Left renal cortex interstitium (tissue), 4 donors: ENCODE results near the gene CCZ1. TPM values are rescaled to one million over a fixed set of nuclear protein-coding genes. Genes with fewer than 3 reads are reported as not detected.
"Not testable (repeated sequence)": the region's sequence is repeated elsewhere in the genome, so short reads cannot be mapped to it uniquely, and the experiment has no call there.

Experiments
- DNase-seq, 4 donors: peaks; one replicate each; pipeline ENCODE4 v3.0.0-alpha.2; 2013; ENCODE audit warnings: low read depth in 4 of 4, low spot score in 2 of 4, missing footprints in 1 of 4
- polyA plus RNA-seq, 4 donors: library from polyadenylated mRNA; unstranded; fragments of 120-200 nt; gene quantifications; one replicate each; pipeline ENCODE4 v1.2.1, GENCODE V29; 2013; ENCODE audit not compliant: insufficient read length in 4 of 4

Gene CCZ1
- polyA plus RNA-seq, result 10 to 100 TPM; 78.9 to 96.3 (median 89.3) TPM

DNA sequence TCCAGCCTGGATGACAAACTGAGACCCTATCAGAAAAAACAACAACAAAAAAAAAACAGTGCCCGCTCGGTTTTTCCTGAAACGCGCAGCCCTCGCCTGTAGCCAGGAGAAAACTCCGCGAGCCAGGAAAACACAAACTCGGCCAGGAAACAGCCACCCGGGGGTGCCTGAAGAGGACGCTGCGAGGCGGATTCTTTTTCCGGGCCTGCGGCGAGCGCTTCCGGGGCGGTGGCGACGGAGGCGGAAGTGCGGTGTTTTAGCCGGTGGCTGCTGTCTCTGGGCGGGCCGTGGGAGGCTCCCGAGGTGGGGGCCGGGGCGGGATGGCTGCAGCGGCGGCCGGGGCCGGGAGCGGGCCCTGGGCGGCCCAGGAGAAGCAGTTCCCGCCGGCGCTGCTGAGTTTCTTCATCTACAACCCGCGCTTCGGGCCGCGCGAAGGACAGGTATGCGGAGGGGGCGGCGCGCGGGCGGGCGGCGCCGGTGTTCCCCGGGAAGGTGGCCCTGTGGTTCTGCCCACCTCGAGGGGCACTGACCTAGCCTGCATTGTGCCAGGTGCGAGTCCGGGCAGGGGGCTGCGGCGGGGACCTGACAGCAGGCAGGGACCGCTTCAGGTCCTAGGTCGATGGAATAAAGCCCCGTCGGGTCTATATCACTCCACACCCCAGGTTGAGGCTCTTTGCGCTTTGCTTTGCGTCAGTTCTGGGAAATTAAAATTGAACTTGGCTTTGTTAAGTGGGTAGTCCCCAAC lies at the start of gene CCZ1:
TSS of gene CCZ1 (plus strand) at position 254 of the 745 bp plus-strand sequence. CDS start at position 321, 67 bp downstream.
- peak in 3 of 4 donors; percentile 3 to 48 (median 13) for DNase-seq

DNA sequence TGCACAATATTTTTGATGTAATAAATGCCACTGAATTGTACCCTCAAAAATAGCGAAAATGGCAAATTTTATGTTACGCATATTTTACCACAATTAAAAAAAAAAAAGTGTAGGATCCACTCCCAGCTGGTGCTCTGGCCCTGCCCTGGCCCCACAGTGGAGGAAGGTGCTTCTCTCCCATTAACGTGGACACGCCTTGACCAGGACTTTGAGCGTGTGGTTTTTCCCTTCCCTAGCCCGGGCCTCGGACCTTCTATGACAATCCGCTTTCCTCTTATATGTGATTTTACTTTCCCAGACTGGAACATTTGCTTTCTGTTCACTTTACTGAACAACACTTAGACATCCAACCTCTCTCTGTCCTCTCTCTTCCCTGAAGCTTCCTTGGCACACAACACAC lies 47.6 kb upstream of the CCZ1 start:
- no peak for DNase-seq

DNA sequence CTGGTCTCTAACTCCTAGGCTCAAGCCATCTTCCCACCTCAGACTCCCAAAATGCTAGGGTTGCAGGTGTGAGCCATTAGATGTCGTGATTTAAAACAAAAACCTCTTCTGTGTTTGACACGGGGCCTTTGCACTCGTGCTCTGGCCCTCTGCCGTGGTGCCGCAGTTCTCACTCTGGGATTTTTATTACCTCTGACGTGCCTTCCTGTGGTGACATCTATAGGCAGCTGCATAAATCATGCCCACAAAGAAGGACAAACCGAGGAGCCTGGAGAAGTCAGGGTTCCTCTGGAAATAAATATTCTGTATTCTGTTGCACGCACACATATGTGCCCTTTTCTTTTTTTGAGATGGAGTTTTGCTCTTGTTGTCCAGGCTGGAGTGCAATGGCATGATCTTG lies 43.8 kb upstream of the CCZ1 start:
- no peak for DNase-seq

DNA sequence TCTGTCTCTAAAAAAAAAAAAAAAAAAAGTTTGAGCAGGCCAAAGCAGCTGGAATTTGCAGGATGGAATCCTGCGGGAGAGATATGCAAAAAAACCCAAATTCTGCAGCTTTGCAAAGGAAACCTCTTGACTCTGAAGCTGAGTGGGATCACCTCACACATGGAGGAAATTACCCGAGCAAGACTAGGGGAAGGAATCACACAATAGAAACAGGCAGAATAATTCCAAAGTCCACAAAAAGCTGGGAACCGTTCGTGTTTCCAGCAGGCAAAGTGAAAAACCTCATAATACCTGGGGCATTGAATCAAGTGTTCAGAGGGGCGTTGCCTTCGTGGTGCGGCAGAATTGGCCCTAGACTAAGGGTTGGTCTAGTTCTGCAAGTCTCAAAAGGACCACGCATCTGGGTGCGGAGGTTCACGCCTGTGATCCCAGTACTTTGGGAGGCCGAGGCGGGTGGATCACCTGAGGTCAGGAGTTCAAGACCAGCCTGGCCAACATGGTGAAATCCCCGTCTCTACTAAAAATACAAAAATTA lies 41.4 kb upstream of the CCZ1 start:
- not testable (repeated sequence) for DNase-seq

DNA sequence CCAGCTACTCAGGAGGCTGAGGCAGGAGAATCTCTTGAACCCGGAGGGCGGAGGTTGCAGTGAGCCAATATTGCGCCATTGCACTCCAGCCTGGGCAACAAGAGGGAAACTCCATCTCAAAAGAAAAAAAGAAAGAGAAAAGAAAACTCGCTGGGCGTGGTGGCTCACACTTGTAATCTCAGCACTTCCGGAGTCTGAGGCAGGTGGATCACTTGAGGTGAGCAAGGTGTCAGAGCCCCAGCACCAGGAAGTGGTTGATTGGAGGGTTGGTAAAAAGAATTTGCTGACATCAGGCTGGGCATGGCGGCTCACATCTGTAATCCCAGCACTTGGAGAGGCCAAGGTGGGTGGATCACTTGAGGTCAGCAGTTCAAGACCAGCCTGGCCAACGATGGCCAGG lies 40.0 kb upstream of the CCZ1 start:
- DNase-seq, result not testable (repeated sequence)

DNA sequence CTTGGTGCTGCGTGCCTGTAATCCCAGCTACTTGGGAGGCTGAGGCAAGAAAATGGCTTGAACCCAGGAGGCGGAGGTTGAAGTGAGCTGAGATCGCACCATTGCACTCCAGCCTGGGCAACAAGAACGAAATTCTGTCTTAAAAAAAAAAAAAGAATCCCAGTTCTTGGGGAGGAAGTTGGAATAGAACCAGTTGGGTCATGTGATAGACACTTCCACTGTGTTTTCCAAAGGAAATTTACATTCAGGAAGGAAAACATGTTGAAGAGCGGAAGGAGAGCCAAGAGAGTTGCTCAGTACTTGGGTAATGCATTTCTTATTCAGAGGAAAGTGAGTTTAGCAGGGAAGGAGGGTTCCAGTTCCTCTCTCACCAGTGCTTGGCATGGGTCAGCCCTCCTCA lies 37.3 kb upstream of the CCZ1 start:
- not testable (repeated sequence) for DNase-seq

DNA sequence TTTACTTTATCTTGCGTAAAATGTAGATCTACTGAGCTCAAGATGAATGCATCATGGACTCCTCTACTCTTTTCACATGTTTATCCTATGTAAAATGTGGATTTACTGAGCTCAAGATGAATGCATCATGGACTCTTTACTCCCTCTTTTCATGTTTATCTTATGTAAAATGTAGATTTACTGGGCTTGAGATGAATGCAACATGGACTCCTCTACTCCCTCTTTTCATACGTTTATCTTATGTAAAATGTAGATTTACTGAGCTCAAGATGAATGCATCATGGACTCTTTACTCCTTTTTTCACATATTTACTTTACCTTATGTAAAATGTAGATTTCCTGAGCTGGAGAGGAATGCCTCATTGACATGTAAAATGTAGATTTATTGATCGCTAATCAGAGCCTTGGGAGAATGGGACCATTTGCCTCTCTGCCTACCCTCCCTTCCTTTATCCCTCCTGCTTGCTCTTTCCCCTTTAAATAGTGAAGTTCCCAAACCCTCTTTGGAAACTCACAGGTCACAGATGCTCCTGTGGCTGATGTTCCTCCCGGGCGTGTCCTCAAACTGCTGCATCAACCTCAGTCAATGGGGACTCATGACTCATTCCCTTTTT lies 35.7 kb upstream of the CCZ1 start:
- not testable (repeated sequence) for DNase-seq

DNA sequence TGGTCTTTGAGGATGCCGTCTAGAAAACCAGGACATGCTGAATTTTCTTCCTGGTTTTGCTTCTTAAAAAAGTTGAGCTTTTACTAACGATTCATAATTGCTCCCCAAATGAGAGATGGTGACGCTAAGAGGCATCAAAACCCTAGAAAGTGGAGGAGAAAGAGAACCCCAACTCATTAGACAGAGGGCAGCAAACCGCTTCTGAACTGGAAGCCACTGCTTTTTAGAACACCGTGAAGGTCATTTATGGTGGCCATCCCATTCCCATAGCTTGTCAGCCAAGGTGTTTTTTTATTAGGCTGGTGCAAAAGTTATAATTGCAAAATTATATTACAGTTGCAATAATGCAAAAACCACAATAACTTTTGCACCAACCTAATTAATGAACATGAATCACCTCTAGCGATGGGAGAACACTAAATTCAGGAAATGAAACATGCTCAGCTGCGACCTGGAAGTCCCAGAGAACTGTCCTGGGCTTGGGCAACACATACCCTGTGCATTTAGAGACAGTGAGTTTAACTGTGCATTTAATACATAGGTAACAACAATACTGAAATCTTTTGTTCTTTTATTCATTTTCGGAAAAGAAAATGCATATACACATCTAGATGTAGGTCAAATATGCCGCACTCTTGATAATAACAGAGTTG lies 33.1 kb upstream of the CCZ1 start:
- not testable (repeated sequence) for DNase-seq

DNA sequence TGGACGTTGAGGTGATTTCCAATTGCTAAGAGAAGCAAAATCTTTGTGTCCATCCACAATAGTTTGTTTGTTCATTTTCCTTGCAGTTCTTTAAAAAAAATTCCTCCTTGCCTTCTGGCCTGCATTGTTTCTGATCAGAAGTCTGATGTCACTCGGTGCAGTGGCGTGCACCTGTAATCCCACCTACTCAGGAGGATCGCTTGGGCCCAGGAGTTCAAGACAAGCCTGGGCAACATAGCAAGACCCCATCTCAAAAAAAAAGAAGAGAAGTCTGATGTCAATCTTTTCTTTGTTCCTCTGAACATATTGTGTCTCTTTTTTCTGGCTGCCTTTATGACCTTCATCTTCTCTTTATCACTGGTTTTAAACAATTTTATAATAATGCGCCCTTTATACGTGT lies 31.5 kb upstream of the CCZ1 start:
- DNase-seq, result no peak

DNA sequence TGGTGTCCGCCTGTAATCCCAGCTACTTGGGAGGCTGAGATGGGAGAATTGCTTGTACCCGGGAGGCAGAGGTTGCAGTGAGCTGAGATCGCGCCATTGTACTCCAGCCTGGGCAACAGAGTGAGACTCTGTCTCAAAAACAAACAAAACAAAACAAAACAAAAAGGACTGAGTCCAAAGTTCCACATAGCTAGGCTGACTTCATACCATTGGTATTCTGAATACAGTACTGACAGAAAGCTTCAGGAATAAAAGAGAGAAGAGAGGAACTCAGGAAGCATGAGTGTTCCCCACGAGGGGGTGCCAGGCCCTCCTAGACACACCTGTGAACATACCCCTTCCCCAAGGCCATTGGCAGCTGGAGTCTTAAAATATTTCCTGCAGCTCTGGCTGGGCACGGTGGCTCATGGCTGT lies 29.6 kb upstream of the CCZ1 start:
- not testable (repeated sequence) for DNase-seq

DNA sequence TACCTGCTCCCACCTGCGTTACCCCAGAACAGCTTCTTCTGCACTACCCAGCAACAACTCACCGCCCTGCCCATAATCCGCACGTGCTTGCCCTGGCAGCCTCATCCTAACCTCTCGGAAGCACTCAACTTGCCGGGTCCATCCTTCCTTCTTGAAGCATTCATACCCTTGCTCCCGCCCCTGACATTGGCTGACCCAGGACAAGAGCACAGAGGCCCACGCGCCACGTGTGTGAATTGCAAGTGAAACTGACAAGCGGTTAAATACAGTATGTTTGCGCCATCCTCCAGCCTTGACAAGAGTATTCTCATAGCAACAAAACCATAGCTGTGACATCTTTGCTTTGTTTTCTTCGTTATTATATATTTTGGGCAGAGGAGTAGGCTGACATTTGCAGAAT lies 28.8 kb upstream of the CCZ1 start:
- DNase-seq, result no peak

DNA sequence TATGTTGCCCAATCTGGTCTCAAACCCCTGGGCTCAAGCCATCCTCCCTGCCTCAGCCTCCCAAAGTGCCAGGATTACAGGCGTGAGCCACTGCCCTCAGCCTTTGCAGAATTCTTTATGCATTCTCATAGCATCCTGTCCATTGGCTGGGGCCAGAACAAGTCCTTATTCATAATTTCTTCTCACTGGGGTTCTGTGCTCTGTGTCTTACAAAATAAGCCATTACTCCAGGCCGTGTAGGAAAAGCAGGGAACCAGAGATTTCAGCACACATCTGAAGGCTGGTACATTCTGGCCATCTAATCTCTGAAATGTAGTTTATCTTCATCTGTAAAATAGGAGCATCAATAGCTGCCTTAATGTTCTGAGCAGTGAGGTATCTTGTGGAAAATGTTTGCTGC lies 28.2 kb upstream of the CCZ1 start:
- DNase-seq, result no peak

DNA sequence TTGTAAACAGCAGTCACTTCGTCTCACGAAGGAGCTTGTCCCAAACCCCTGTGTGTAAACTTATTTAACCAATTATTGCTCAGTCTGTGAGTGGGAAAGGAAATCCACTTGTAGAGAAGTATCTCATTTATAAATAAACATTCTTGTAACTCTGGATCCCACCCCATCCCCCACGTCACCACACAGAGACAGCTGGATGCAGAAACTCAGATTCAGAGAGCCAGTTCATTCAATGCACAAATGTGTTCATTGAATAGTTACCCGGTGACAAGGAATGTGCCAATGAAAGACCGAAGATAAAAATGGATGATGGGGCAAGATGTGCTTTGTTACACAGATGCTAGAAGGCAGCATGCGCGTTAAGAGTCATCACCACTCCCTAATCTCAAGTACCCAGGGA lies 26.2 kb upstream of the CCZ1 start:
- DNase-seq, result no peak

DNA sequence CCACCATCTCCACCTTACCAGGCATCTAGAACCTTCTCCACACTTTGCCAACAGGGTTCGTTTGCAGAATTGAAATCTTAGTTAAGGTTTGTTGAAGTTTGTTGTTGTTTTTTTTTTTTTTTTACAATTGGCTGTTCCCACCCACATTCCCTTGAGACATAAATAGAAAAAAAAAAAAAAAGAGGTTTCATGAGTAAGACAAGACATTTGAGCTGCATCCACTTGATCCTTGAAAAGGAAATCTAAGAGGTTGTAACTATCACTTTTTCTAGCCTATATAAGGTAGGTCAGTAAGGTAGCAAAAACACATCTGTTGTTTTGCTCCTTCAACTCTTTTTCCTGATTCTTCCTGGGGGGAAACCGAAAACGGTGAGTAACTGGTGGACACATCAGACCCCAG lies 18.9 kb upstream of the CCZ1 start:
- DNase-seq, result not testable (repeated sequence)

DNA sequence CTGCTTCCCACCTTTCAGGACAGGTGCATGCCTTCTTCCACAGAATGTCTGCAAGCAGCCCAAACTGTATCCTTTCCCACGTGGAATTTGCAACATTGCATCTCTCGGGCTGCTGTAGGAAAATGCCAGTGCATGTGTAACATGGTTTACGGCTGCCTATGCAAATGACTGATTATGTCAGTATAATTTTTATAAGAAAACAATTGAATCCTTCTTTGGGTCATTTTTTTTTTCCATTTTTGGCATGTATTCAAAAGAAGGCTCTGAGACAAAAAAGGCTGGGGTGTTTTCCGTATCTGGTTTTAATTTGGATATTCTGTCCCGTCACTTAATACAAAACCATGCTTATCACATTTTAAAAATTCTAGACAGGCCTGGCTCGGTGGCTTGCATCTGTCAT lies 18.4 kb upstream of the CCZ1 start:
- DNase-seq, result not testable (repeated sequence)

DNA sequence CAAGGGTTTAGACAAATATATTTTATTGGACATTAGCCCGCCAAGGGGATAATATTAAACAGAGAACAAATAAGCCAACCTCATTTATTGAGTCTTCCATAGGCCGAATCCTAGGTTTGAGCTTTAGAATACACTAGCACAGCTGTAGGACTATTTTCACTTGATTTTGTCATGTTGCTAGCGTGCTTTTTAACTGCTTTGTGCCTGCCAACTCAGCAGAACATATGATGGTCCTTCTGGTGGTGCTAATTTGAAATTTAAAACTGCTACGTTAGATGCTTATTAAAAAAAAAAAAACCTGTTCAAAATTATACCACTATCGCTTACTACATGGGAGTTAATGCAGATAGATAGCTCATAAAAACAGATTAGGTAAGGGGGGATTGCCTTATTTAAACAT lies 14.1 kb upstream of the CCZ1 start:
- not testable (repeated sequence) for DNase-seq

DNA sequence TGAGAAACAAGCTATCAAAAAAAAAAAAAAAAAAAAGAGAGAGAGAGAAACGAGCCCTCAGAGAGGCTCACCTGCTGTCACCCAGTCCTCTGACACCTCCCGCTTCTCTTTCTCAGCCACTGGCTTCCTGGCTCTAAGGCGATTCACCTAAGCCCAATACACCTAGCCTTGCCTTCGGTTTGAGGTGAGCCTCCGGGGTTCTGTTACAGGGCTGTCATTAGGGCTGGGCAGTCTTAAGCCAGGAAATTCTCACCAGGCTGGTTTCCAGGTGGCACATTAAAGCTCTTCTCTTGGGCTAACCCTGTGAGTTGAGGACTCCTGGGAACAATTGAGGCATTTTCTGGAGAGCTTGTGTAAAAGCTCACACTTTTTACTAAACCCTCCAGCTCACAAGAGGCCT lies 10.5 kb upstream of the CCZ1 start:
- DNase-seq, result not testable (repeated sequence)

DNA sequence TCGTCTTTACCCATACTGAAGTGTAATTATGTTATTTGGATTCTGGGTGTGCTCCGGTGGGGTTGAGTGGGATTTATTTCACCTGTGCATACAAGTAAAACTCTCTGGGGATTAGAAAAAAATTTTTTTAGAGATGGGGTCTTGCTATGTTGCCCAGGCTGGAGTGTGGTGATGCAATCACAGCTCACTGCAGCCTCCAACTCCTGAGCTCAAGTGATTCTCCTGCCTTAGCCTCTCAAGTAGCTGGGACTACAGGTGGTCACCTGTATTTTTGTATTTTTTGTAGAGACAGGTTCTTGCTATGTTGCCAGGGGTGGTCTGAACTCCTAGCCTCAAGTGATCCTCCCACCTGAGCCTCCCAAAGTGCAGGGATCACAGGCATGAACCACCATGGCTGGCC lies 8.3 kb upstream of the CCZ1 start:
- DNase-seq, result not testable (repeated sequence)

DNA sequence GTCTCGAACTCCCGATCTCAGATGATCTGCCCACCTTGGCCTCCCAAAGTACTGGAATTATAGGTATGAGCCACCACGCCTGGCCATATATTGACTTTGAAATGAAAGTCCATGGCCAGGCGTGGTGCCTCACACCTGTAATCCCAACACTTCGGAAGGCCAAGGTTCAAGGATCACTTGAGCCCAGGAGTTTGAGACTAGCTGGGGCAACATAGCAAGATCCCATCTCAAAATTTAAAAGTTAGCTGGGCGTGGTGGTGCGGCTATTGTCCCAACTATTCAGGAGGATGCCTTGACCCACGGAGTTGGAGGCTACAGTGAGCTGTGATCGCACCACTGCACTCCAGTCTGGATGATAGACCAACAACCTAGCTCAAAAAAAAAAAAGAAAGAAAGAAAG lies 6.0 kb upstream of the CCZ1 start:
- no peak for DNase-seq

DNA sequence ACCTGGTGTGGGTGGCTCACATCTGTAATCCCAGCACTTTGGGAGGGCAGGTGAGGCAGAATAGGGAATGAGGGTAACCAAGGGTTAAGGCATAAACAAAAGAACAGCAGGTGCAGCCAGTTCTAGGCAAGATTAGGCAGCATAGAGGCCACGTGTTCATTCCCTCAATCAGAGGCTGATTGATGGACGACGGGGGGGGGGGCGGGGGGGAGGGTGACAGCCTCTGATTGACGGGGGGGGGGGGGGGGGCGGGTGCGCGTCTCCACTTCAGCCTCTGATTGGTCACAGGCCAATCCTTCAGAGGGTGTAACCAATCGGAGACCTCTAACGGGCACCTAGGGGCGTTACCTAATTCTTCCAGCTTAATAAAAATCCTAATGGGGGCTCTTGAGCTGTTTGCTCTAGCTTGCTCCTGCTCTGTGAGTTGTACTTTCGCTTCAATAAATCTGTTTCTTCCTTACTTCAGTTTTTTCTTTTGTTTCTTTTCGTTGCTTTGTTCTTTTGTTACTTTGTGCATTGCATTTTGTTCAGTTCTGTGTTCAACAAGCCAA lies 1.1 kb upstream of the CCZ1 start:
- not testable (repeated sequence) for DNase-seq

DNA sequence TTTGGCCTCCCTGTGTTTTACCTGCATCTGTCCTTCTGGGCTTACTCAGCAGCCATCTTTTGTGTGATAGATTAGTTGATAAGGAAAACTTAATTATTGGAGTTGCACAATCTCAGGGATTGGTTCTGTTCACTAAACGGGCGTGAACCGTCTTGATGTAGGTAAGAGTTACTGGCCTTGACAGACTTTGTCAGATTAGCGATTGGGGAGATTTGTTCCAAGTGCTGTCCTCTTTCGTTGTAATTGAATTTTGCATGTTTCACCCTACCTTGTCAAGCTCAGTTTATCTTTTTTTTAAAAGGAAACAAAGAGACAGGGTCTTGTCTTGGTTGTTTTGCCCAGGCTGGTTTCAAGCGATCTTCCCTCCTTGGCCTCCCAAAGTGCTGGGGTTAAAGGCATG lies 4.5 kb downstream of the CCZ1 start:
- not testable (repeated sequence) for DNase-seq
